ENCODE results near the gene CST3.
"Not testable (repeated sequence)": the region's sequence is repeated elsewhere in the genome, so short reads cannot be mapped to it uniquely, and the experiment has no call there.

Gene CST3

GRCh38 chr20:23666189-23666588 lies 28.4 kb upstream of the CST3 start:
- H3K4me1 ChIP-seq (ENCODE audit: control insufficient read depth, low read depth, low read length) = no peaks in the 10 kb centered on the region
- no peaks in the 10 kb centered on the region for H3K36me3 ChIP-seq (ENCODE audit: control insufficient read depth, insufficient read depth, low read length)
- H3K4me3 ChIP-seq (ENCODE audit: low read length) = no peak overlapping the region
- no peak overlapping the region for H3K23ac ChIP-seq (ENCODE audit: low read length)
- no peak overlapping the region for H3K27ac ChIP-seq (ENCODE audit: low read depth, low read length)
- H3K18ac ChIP-seq (ENCODE audit: low read length) = no peak overlapping the region
- H4K8ac ChIP-seq (ENCODE audit: low read depth, low read length) = no peak overlapping the region
- no peaks in the 10 kb centered on the region for H3K27me3 ChIP-seq (ENCODE audit: insufficient read depth, low read length, poor library complexity)
- no peak overlapping the region for H3K9ac ChIP-seq (ENCODE audit: low read length)
- peak; percentile 45 for DNase-seq
- H3K79me1 ChIP-seq (ENCODE audit: low read length) = no peaks in the 10 kb centered on the region
- H2BK5ac ChIP-seq (ENCODE audit: low read length) = no peak overlapping the region
- H4K5ac ChIP-seq (ENCODE audit: low read length) = no peak overlapping the region
- H3K4me2 ChIP-seq (ENCODE audit: low read length) = no peak overlapping the region
- H3K4ac ChIP-seq (ENCODE audit: low read depth, low read length) = no peak overlapping the region
- no peak overlapping the region for H3K56ac ChIP-seq (ENCODE audit: low read length)
- no peaks in the 10 kb centered on the region for H3K79me2 ChIP-seq (ENCODE audit: control insufficient read depth, insufficient read depth, low read length)
- H2BK120ac ChIP-seq (ENCODE audit: low read depth, low read length) = no peak overlapping the region
- no CpG with 5 or more reads among the region's 4 CpGs for WGBS (ENCODE audit: extremely low coverage, insufficient coverage, low lambda C conversion rate)
- H2AK5ac ChIP-seq (ENCODE audit: low read length) = no peak overlapping the region
- H2BK15ac ChIP-seq (replicated peaks; ENCODE audit: low read depth) = no peak overlapping the region

GRCh38 chr20:23664954-23665353 lies 27.2 kb upstream of the CST3 start:
- Histone ChIP-seq H3K18ac (ENCODE audit: low read length) (no peak overlapping the region), H3K79me2 (ENCODE audit: control insufficient read depth, insufficient read depth, low read length) (no peaks in the 10 kb centered on the region), H2AK5ac (ENCODE audit: low read length) (no peak overlapping the region), H2BK5ac (ENCODE audit: low read length) (no peak overlapping the region), H3K36me3 (ENCODE audit: control insufficient read depth, insufficient read depth, low read length) (no peaks in the 10 kb centered on the region), H3K4me2 (ENCODE audit: low read length) (no peak overlapping the region), H2BK120ac (ENCODE audit: low read depth, low read length) (no peak overlapping the region), H4K8ac (ENCODE audit: low read depth, low read length) (no peak overlapping the region), H3K27me3 (ENCODE audit: insufficient read depth, low read length, poor library complexity) (no peaks in the 10 kb centered on the region), H3K9ac (ENCODE audit: low read length) (no peak overlapping the region), H3K27ac (ENCODE audit: low read depth, low read length) (no peak overlapping the region), H3K4me3 (ENCODE audit: low read length) (no peak overlapping the region), H3K79me1 (ENCODE audit: low read length) (no peaks in the 10 kb centered on the region), H3K4ac (ENCODE audit: low read depth, low read length) (no peak overlapping the region), H3K56ac (ENCODE audit: low read length) (no peak overlapping the region), H3K23ac (ENCODE audit: low read length) (no peak overlapping the region), H2BK15ac (replicated peaks; ENCODE audit: low read depth) (no peak overlapping the region), H4K5ac (ENCODE audit: low read length) (no peak overlapping the region), H3K4me1 (ENCODE audit: control insufficient read depth, low read depth, low read length) (no peaks in the 10 kb centered on the region)
- no CpG with 5 or more reads among the region's 3 CpGs for WGBS (ENCODE audit: extremely low coverage, insufficient coverage, low lambda C conversion rate)
- no peak for DNase-seq

- not testable (repeated sequence) for H3K36me3 ChIP-seq (ENCODE audit: control insufficient read depth, insufficient read depth, low read length); H3K18ac ChIP-seq (ENCODE audit: low read length); H3K4ac ChIP-seq (ENCODE audit: low read depth, low read length); H3K4me2 ChIP-seq (ENCODE audit: low read length); H3K79me1 ChIP-seq (ENCODE audit: low read length); H3K4me3 ChIP-seq (ENCODE audit: low read length); H3K27ac ChIP-seq (ENCODE audit: low read depth, low read length); H2BK120ac ChIP-seq (ENCODE audit: low read depth, low read length); H2BK5ac ChIP-seq (ENCODE audit: low read length); H4K8ac ChIP-seq (ENCODE audit: low read depth, low read length); H3K4me1 ChIP-seq (ENCODE audit: control insufficient read depth, low read depth, low read length); H3K9ac ChIP-seq (ENCODE audit: low read length); H3K56ac ChIP-seq (ENCODE audit: low read length); H3K79me2 ChIP-seq (ENCODE audit: control insufficient read depth, insufficient read depth, low read length); H3K23ac ChIP-seq (ENCODE audit: low read length); H2AK5ac ChIP-seq (ENCODE audit: low read length); H4K5ac ChIP-seq (ENCODE audit: low read length); H3K27me3 ChIP-seq (ENCODE audit: insufficient read depth, low read length, poor library complexity); H2BK15ac ChIP-seq (replicated peaks; ENCODE audit: low read depth)
- WGBS (ENCODE audit: extremely low coverage, insufficient coverage, low lambda C conversion rate) = no CpG with 5 or more reads among the region's 4 CpGs
- peak; percentile 71 for DNase-seq
Observed at GRCh38 chr20:23664046-23664445, 26.3 kb upstream of the CST3 start.

GRCh38 chr20:23663180-23663579 lies 25.4 kb upstream of the CST3 start:
- WGBS (ENCODE audit: extremely low coverage, insufficient coverage, low lambda C conversion rate) = no CpG with 5 or more reads among the region's 6 CpGs
- Histone ChIP-seq H3K9ac (ENCODE audit: low read length) (no peak overlapping the region), H2AK5ac (ENCODE audit: low read length) (no peak overlapping the region), H3K27ac (ENCODE audit: low read depth, low read length) (no peak overlapping the region), H3K4me2 (ENCODE audit: low read length) (no peak overlapping the region), H2BK5ac (ENCODE audit: low read length) (no peak overlapping the region), H3K27me3 (ENCODE audit: insufficient read depth, low read length, poor library complexity) (no peaks in the 10 kb centered on the region), H4K5ac (ENCODE audit: low read length) (no peak overlapping the region), H4K8ac (ENCODE audit: low read depth, low read length) (no peak overlapping the region), H3K23ac (ENCODE audit: low read length) (peak overlapping the region; percentile 92), H3K18ac (ENCODE audit: low read length) (no peak overlapping the region), H3K79me1 (ENCODE audit: low read length) (no peaks in the 10 kb centered on the region), H3K56ac (ENCODE audit: low read length) (no peak overlapping the region), H2BK120ac (ENCODE audit: low read depth, low read length) (no peak overlapping the region), H2BK15ac (replicated peaks; ENCODE audit: low read depth) (no peak overlapping the region), H3K79me2 (ENCODE audit: control insufficient read depth, insufficient read depth, low read length) (no peaks in the 10 kb centered on the region), H3K4me1 (ENCODE audit: control insufficient read depth, low read depth, low read length) (no peaks in the 10 kb centered on the region), H3K4ac (ENCODE audit: low read depth, low read length) (no peak overlapping the region), H3K4me3 (ENCODE audit: low read length) (no peak overlapping the region), H3K36me3 (ENCODE audit: control insufficient read depth, insufficient read depth, low read length) (no peaks in the 10 kb centered on the region)
- DNase-seq = no peak

GRCh38 chr20:23662276-23662870 lies 24.6 kb upstream of the CST3 start:
- no peak overlapping the region for H2BK120ac ChIP-seq (ENCODE audit: low read depth, low read length)
- H3K56ac ChIP-seq (ENCODE audit: low read length) = no peak overlapping the region
- no peak overlapping the region for H2AK5ac ChIP-seq (ENCODE audit: low read length)
- no peaks in the 10 kb centered on the region for H3K79me2 ChIP-seq (ENCODE audit: control insufficient read depth, insufficient read depth, low read length)
- H3K4ac ChIP-seq (ENCODE audit: low read depth, low read length) = no peak overlapping the region
- H3K9ac ChIP-seq (ENCODE audit: low read length) = no peak overlapping the region
- H2BK5ac ChIP-seq (ENCODE audit: low read length) = no peak overlapping the region
- no CpG with 5 or more reads among the region's 9 CpGs for WGBS (ENCODE audit: extremely low coverage, insufficient coverage, low lambda C conversion rate)
- H3K4me1 ChIP-seq (ENCODE audit: control insufficient read depth, low read depth, low read length) = no peaks in the 10 kb centered on the region
- no peaks in the 10 kb centered on the region for H3K79me1 ChIP-seq (ENCODE audit: low read length)
- no peaks in the 10 kb centered on the region for H3K27me3 ChIP-seq (ENCODE audit: insufficient read depth, low read length, poor library complexity)
- H3K18ac ChIP-seq (ENCODE audit: low read length) = no peak overlapping the region
- H3K4me2 ChIP-seq (ENCODE audit: low read length) = no peak overlapping the region
- no peak for DNase-seq
- H4K5ac ChIP-seq (ENCODE audit: low read length) = no peak overlapping the region
- no peaks in the 10 kb centered on the region for H3K36me3 ChIP-seq (ENCODE audit: control insufficient read depth, insufficient read depth, low read length)
- H2BK15ac ChIP-seq (replicated peaks; ENCODE audit: low read depth) = no peak overlapping the region
- no peak overlapping the region for H4K8ac ChIP-seq (ENCODE audit: low read depth, low read length)
- no peak overlapping the region for H3K27ac ChIP-seq (ENCODE audit: low read depth, low read length)
- no peak overlapping the region for H3K23ac ChIP-seq (ENCODE audit: low read length)
- no peak overlapping the region for H3K4me3 ChIP-seq (ENCODE audit: low read length)

GRCh38 chr20:23661002-23661429 lies 23.3 kb upstream of the CST3 start:
- no peak overlapping the region for H2AK5ac ChIP-seq (ENCODE audit: low read length)
- no peak overlapping the region for H3K56ac ChIP-seq (ENCODE audit: low read length)
- no peak overlapping the region for H3K23ac ChIP-seq (ENCODE audit: low read length)
- H4K8ac ChIP-seq (ENCODE audit: low read depth, low read length) = no peak overlapping the region
- H4K5ac ChIP-seq (ENCODE audit: low read length) = no peak overlapping the region
- no peak for DNase-seq
- no peaks in the 10 kb centered on the region for H3K79me2 ChIP-seq (ENCODE audit: control insufficient read depth, insufficient read depth, low read length)
- H3K4me1 ChIP-seq (ENCODE audit: control insufficient read depth, low read depth, low read length) = no peaks in the 10 kb centered on the region
- H2BK15ac ChIP-seq (replicated peaks; ENCODE audit: low read depth) = no peak overlapping the region
- H3K4ac ChIP-seq (ENCODE audit: low read depth, low read length) = no peak overlapping the region
- H3K9ac ChIP-seq (ENCODE audit: low read length) = no peak overlapping the region
- no peak overlapping the region for H3K4me3 ChIP-seq (ENCODE audit: low read length)
- no CpG with 5 or more reads among the region's 6 CpGs for WGBS (ENCODE audit: extremely low coverage, insufficient coverage, low lambda C conversion rate)
- no peaks in the 10 kb centered on the region for H3K79me1 ChIP-seq (ENCODE audit: low read length)
- no peaks in the 10 kb centered on the region for H3K27me3 ChIP-seq (ENCODE audit: insufficient read depth, low read length, poor library complexity)
- H3K27ac ChIP-seq (ENCODE audit: low read depth, low read length) = peak overlapping the region; percentile 10
- H2BK5ac ChIP-seq (ENCODE audit: low read length) = no peak overlapping the region
- H3K4me2 ChIP-seq (ENCODE audit: low read length) = no peak overlapping the region
- no peak overlapping the region for H3K18ac ChIP-seq (ENCODE audit: low read length)
- no peak overlapping the region for H2BK120ac ChIP-seq (ENCODE audit: low read depth, low read length)
- H3K36me3 ChIP-seq (ENCODE audit: control insufficient read depth, insufficient read depth, low read length) = no peaks in the 10 kb centered on the region

Data from mesendoderm (in vitro differentiated cells).